GM12873 (cell line): Measurements from ENCODE around the gene GRAMD1B.
A peak's percentile ranks its signal among the peaks of the same experiment; 100 is the strongest.

Source experiments
- CTCF ChIP-seq: IDR thresholded peaks from 2 replicates; pipeline ENCODE4 v1.5.1; 2012; ENCODE audit warnings: low read depth, mild to moderate bottlenecking, moderate library complexity, low read length, control low read depth; ENCODE audit not compliant: insufficient read depth; ENCODE audit errors: missing control alignments

GRAMD1B gene

GRCh38 chr11:123517559-123518364 lies 87.7 kb downstream of the GRAMD1B start:
- TF ChIP-seq CTCF: peak; percentile 22

- TF ChIP-seq CTCF: no peak
Measured at GRCh38 chr11:123518496-123519054, 88.5 kb downstream of the GRAMD1B start.

GRCh38 chr11:123519055-123519796 lies 89.2 kb downstream of the GRAMD1B start:
- no peak for TF ChIP-seq CTCF

- TF ChIP-seq CTCF: no peak
Measured at GRCh38 chr11:123519797-123520193, 89.7 kb downstream of the GRAMD1B start.

- TF ChIP-seq CTCF: no peak
Measured at GRCh38 chr11:123521001-123521400, 90.9 kb downstream of the GRAMD1B start.

GRCh38 chr11:123521930-123522329 lies 91.9 kb downstream of the GRAMD1B start:
- no peak for TF ChIP-seq CTCF

GRCh38 chr11:123523539-123523938 lies 93.5 kb downstream of the GRAMD1B start:
- no peak for TF ChIP-seq CTCF
